Measurements from ENCODE around the gene TARDBP. TPM values are rescaled to one million over a fixed set of nuclear protein-coding genes. Genes with fewer than 3 reads are reported as not detected.

The TARDBP gene
- total RNA-seq, 1 experiment from 2014 or later, result 155 TPM

- H2AFZ ChIP-seq (ENCODE audit: low read depth, low read length, poor library complexity, severe bottlenecking), result no peak overlapping the region
- ChIA-PET POLR2A (no interaction called here), CTCF (no interaction called here), RAD21 (ENCODE audit: low non-redundant PET in 1 of 2, low total read pairs in 2 of 2, uncharacterized antibody in 2 of 2, unreplicated experiment in 2 of 2) (no interaction called here)
- no peaks in the 10 kb centered on the region for H3K9me3 ChIP-seq (ENCODE audit: control insufficient read depth in 1 of 2, insufficient read depth in 1 of 2, low read depth in 1 of 2, low read length in 2 of 2)
- no peak overlapping the region for H3K4me3 ChIP-seq (replicated peaks in 1 of 2; ENCODE audit: low read depth in 1 of 2, low read length in 2 of 2)
- no peaks in the 10 kb centered on the region for H3K9me2 ChIP-seq (ENCODE audit: insufficient read depth)
- H3K4me1 ChIP-seq (ENCODE audit: control insufficient read depth in 1 of 2, insufficient read depth in 2 of 2, low read length in 2 of 2), result no peaks in the 10 kb centered on the region
- H4K20me1 ChIP-seq (ENCODE audit: insufficient read depth), result 0 out of 2 replicates have a peak, but pooled peaks cover 16% of the 10 kb centered on the region
- H3K79me2 ChIP-seq (ENCODE audit: insufficient read depth, low read length), result peaks cover 13% of the 10 kb centered on the region
- intact Hi-C loops (cut with micrococcal nuclease), result no loop called here
- H3K36me3 ChIP-seq (ENCODE audit: control insufficient read depth in 1 of 2, insufficient read depth in 2 of 2, low read length in 2 of 2), result peaks cover 31 to 44% of the 10 kb centered on the region in 2 experiments
- no peak overlapping the region for H3K9ac ChIP-seq (ENCODE audit: low read length)
- ATAC-seq (no peak), DNase-seq (ENCODE audit: low read depth, low spot score) (no peak)
- no TSS peak for BruUV-seq (replicated peaks)
- H3K4me2 ChIP-seq (ENCODE audit: low read length), result no peak overlapping the region
- TF ChIP-seq ELF1 (IDR thresholded peaks at IDR 0.05; ENCODE audit: borderline replicate concordance, low read depth) (no peak), YY1 (IDR thresholded peaks at IDR 0.05; ENCODE audit: extremely low read depth, insufficient replicate concordance, low read depth, low read length) (no peak), FOSL1 (IDR thresholded peaks at IDR 0.05; ENCODE audit: low read depth) (no peak), RAD21 (IDR thresholded peaks at IDR 0.05; ENCODE audit: low read depth) (no peak), SIN3A (IDR thresholded peaks at IDR 0.05; ENCODE audit: low read depth) (no peak), CTCF (IDR thresholded peaks at IDR 0.05 in 2 of 3, conservative IDR thresholded peaks at IDR 0.05 in 1 of 3; ENCODE audit: borderline replicate concordance in 1 of 3, insufficient read depth in 1 of 3, low read depth in 2 of 3, low read length in 2 of 3) (no peak), EZH2phosphoT487 (IDR thresholded peaks at IDR 0.05; ENCODE audit: borderline replicate concordance) (no peak), ZNF274 (IDR thresholded peaks at IDR 0.05; ENCODE audit: low read depth, low read length) (no peak), TCF7L2 (IDR thresholded peaks at IDR 0.05; ENCODE audit: borderline replicate concordance, extremely low read depth, insufficient read depth, insufficient read length) (no peak), CBX3 (IDR thresholded peaks at IDR 0.05; ENCODE audit: low read depth) (no peak), EGR1 (IDR thresholded peaks at IDR 0.05; ENCODE audit: low read depth) (no peak), POLR2A (IDR thresholded peaks at IDR 0.05; ENCODE audit: borderline replicate concordance, extremely low read depth, insufficient read depth, insufficient read length) (no peak)
- H3K27me3 ChIP-seq (ENCODE audit: insufficient read depth, low read length), result no peaks in the 10 kb centered on the region
- no peak overlapping the region for H3K27ac ChIP-seq (ENCODE audit: low read depth, low read length)
Observed at GRCh38 chr1:11026052-11026451, 13.6 kb downstream of the TARDBP start.

Data from HCT116 (cell line).